CD4-positive, CD25-positive, alpha-beta regulatory T cell (primary cell): ENCODE data around the gene PCAT6. TPM values are rescaled to one million over a fixed set of nuclear protein-coding genes. Genes with fewer than 3 reads are reported as not detected.
"Not testable (repeated sequence)": the region's sequence is repeated elsewhere in the genome, so short reads cannot be mapped to it uniquely, and the experiment has no call there.

Source experiments
- ATAC-seq, 2 donors: fragments of 150-1000 bp; cut with Tn5 transposase; one replicate each; pipeline ENCODE4 v1.10.0; 2021; ENCODE audit warnings: low read depth in 2 of 2, moderate number of reproducible peaks in 2 of 2, moderate library complexity in 1 of 2
- DNase-seq, 3 donors: peaks; one replicate each; pipeline versions ENCODE4 v3.0.0 to v3.0.0-alpha.2; 2012 to 2022; ENCODE audit warnings: mixed read lengths in 1 of 3
- H3K27ac ChIP-seq: one replicate; pipeline ENCODE4 v1.7.0; 2013; ENCODE audit warnings: mild to moderate bottlenecking, low read length; ENCODE audit not compliant: insufficient read depth, poor library complexity, severe bottlenecking
- H3K27me3 ChIP-seq: one replicate; pipeline ENCODE4 v1.7.0; 2013; ENCODE audit warnings: low read length; ENCODE audit not compliant: control insufficient read depth, insufficient read depth
- H3K36me3 ChIP-seq: one replicate; pipeline ENCODE4 v1.7.0; 2013; ENCODE audit warnings: mild to moderate bottlenecking, low read length, moderate library complexity; ENCODE audit not compliant: control insufficient read depth, insufficient read depth
- H3K4me1 ChIP-seq: 2 replicates; pipeline ENCODE4 v1.7.0; 2013; ENCODE audit warnings: mild to moderate bottlenecking, low read length; ENCODE audit not compliant: insufficient read depth, control insufficient read depth, poor library complexity, severe bottlenecking
- H3K4me3 ChIP-seq: one replicate; pipeline ENCODE4 v1.7.0; 2013; ENCODE audit warnings: low read depth, mild to moderate bottlenecking, low read length, moderate library complexity
- H3K9me3 ChIP-seq, 2 experiments: 1 replicate in 1 of 2; 2 replicates in 1 of 2; pipeline ENCODE4 v1.7.0; 2013; ENCODE audit warnings: low read length in 2 of 2, mild to moderate bottlenecking in 1 of 2, moderate library complexity in 1 of 2; ENCODE audit not compliant: control insufficient read depth in 2 of 2
- H3K27ac Mint-ChIP-seq, 3 donors: one replicate each; pipeline ENCODE4 v1.8.0; 2020 to 2022; ENCODE audit warnings: mild to moderate bottlenecking in 3 of 3, mixed read lengths in 3 of 3, moderate library complexity in 2 of 3
- H3K27me3 Mint-ChIP-seq: one replicate; pipeline ENCODE4 v1.8.0; 2022; ENCODE audit warnings: mild to moderate bottlenecking, mixed read lengths
- H3K36me3 Mint-ChIP-seq: one replicate; pipeline ENCODE4 v1.8.0; 2020; ENCODE audit warnings: mixed read lengths
- H3K4me1 Mint-ChIP-seq, 4 donors: one replicate each; pipeline ENCODE4 v1.8.0; 2020 to 2022; ENCODE audit warnings: mixed read lengths in 4 of 4, mild to moderate bottlenecking in 1 of 4
- H3K4me3 Mint-ChIP-seq, 4 donors: one replicate each; pipeline ENCODE4 v1.8.0; 2020 to 2022; ENCODE audit warnings: mild to moderate bottlenecking in 4 of 4, mixed read lengths in 4 of 4, moderate library complexity in 3 of 4
- H3K9me3 Mint-ChIP-seq, 7 donors: one replicate each; pipeline ENCODE4 v1.8.0; 2020 to 2022; ENCODE audit warnings: mixed read lengths in 7 of 7, mild to moderate bottlenecking in 3 of 7, moderate library complexity in 2 of 7
- polyA plus RNA-seq, 4 donors: library from polyadenylated mRNA; unstranded; fragments of 300-500 nt; fragmentation: Illumina TruSeq; gene quantifications; one replicate each; pipeline ENCODE4 v1.2.3, GENCODE V29; 2021
- total RNA-seq: library from RNA; stranded (reverse); gene quantifications from one replicate; pipeline ENCODE4 v1.2.3, GENCODE V29; 2022

Gene PCAT6
- total and polyA plus RNA-seq, 5 donors from 2014 or later, result not detected

- no peaks in the 10 kb centered on the region for H3K36me3 ChIP-seq
- H3K4me1 Mint-ChIP-seq, result peaks cover 32 to 49% (median 35%) of the 10 kb centered on the region in 4 donors
- no peak overlapping the region for H3K27ac ChIP-seq
- H3K9me3 Mint-ChIP-seq, result no peaks in the 10 kb centered on the region
- H3K9me3 ChIP-seq, result no peaks in the 10 kb centered on the region
- H3K36me3 Mint-ChIP-seq, result peaks cover 3% of the 10 kb centered on the region
- ATAC-seq, result no peak
- H3K27me3 ChIP-seq, result no peaks in the 10 kb centered on the region
- H3K4me3 Mint-ChIP-seq, result no peak overlapping the region
- no peaks in the 10 kb centered on the region for H3K27me3 Mint-ChIP-seq
- no peak overlapping the region for H3K27ac Mint-ChIP-seq
- peaks cover under 1% of the 10 kb centered on the region for H3K4me1 ChIP-seq
- no peak for DNase-seq
- no peak overlapping the region for H3K4me3 ChIP-seq
Measured at GRCh38 chr1:202791077-202791747, 19.5 kb upstream of the PCAT6 start.

- Mint-ChIP-seq H3K4me1 (peaks cover 27 to 56% (median 33%) of the 10 kb centered on the region in 4 donors), H3K27me3 (no peaks in the 10 kb centered on the region), H3K4me3 (no peak overlapping the region), H3K36me3 (no peaks in the 10 kb centered on the region), H3K27ac (peak overlapping the region in 1 of 3 donors; percentile 44), H3K9me3 (no peaks in the 10 kb centered on the region)
- Histone ChIP-seq H3K9me3 (no peaks in the 10 kb centered on the region), H3K27me3 (no peaks in the 10 kb centered on the region), H3K4me3 (no peak overlapping the region), H3K36me3 (no peaks in the 10 kb centered on the region), H3K27ac (no peak overlapping the region), H3K4me1 (peaks cover 6% of the 10 kb centered on the region)
- no peak for ATAC-seq
- DNase-seq, result no peak
Measured at GRCh38 chr1:202794051-202794740, 16.6 kb upstream of the PCAT6 start.

DNA sequence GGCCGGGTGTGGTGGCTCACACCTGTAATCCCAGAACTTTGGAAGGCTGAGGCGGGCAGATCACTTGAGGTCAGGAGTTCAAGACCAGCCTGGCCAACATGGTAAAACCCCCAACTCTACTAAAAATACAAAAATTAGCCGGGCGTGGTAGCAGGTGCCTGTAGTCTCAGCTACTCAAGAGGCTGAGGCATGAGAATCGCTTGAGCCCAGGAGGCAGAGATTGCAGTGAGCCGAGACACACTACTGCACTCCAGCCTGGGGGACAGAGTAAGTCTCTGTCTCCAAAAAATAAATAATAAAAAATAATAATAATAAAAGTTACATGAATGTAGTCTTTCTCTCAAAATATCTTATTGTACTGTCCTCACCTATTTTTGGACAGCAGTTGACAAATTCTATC, 15.8 kb upstream of the PCAT6 start:
- not testable (repeated sequence) for H3K4me1 ChIP-seq, H3K36me3 Mint-ChIP-seq, H3K27ac ChIP-seq, ATAC-seq, H3K36me3 ChIP-seq, H3K27me3 Mint-ChIP-seq, H3K27ac Mint-ChIP-seq, H3K4me3 Mint-ChIP-seq, H3K9me3 Mint-ChIP-seq, H3K4me3 ChIP-seq, H3K9me3 ChIP-seq, H3K27me3 ChIP-seq, DNase-seq
- H3K4me1 Mint-ChIP-seq, result peaks cover 27 to 53% (median 33%) of the 10 kb centered on the region in 4 donors

GRCh38 chr1:202796670-202797069, 14.1 kb upstream of the PCAT6 start:
- H3K36me3 Mint-ChIP-seq, result peaks cover 8% of the 10 kb centered on the region
- no peaks in the 10 kb centered on the region for H3K9me3 ChIP-seq
- no peak overlapping the region for H3K4me3 Mint-ChIP-seq
- no peaks in the 10 kb centered on the region for H3K27me3 Mint-ChIP-seq
- no peaks in the 10 kb centered on the region for H3K9me3 Mint-ChIP-seq
- H3K4me1 Mint-ChIP-seq, result peaks cover 27 to 57% (median 33%) of the 10 kb centered on the region in 4 donors
- H3K4me1 ChIP-seq, result peaks cover 7% of the 10 kb centered on the region
- no peaks in the 10 kb centered on the region for H3K36me3 ChIP-seq
- no peaks in the 10 kb centered on the region for H3K27me3 ChIP-seq
- no peak overlapping the region for H3K27ac ChIP-seq
- peak overlapping the region in 2 of 3 donors; percentile 51 to 78 for H3K27ac Mint-ChIP-seq
- H3K4me3 ChIP-seq, result no peak overlapping the region
- no peak for DNase-seq
- ATAC-seq, result no peak

DNA sequence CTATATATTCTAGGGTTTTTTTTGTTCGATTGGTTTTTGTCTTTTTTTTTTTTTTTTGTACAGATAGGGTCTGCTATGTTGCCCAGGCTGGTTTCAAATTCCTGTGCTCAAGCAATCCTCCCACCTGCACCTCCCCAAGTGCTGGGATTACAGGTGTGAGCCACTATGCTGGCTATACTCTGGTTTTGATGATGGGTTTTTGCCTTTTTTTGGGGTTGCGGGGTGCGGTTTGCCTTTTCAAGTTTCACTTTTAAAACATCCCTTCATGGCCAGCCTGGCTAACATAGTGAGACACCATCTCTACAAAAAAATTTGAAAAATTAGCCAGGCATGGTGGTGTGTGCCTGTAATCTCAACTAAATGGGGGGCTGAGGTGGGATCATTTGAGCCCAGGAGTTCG, 12.5 kb upstream of the PCAT6 start:
- no peaks in the 10 kb centered on the region for H3K27me3 Mint-ChIP-seq
- H3K4me3 Mint-ChIP-seq, result peak overlapping the region in 1 of 4 donors; percentile 32
- H3K27ac Mint-ChIP-seq, result peak overlapping the region in 1 of 3 donors; percentile 43
- no peak overlapping the region for H3K4me3 ChIP-seq
- peaks cover 28 to 66% (median 36%) of the 10 kb centered on the region in 4 donors for H3K4me1 Mint-ChIP-seq
- no peaks in the 10 kb centered on the region for H3K9me3 ChIP-seq
- no peak for DNase-seq
- H3K36me3 ChIP-seq, result no peaks in the 10 kb centered on the region
- H3K27me3 ChIP-seq, result no peaks in the 10 kb centered on the region
- H3K9me3 Mint-ChIP-seq, result no peaks in the 10 kb centered on the region
- H3K4me1 ChIP-seq, result peaks cover 16% of the 10 kb centered on the region
- peaks cover 8% of the 10 kb centered on the region for H3K36me3 Mint-ChIP-seq
- H3K27ac ChIP-seq, result no peak overlapping the region
- ATAC-seq, result no peak

DNA sequence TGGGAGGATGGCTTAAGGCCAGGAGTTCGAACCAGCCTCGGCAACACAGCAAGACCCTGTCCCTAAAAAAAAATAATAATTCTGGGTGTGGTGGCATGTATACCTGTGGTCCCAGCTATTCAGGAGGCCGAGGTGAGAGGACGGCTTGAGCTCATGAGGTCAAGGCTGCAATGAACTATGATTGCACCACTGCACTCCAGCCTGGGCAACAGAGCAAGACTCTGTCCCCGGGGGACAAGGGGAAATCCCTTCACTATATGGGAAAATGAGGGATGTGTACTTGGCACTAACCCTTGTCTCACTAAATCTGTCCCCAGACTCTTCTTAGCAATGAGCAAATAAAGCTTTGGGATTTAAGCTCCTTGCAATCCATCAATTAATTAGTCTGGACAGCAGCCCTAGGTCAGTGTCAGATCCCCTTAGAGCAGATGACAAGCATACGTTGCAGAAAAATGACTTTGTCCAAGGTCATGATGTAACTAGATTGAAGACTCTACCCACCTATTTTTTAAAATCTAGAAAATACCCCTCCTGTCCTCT, 11.9 kb upstream of the PCAT6 start:
- Histone ChIP-seq H3K27me3 (no peaks in the 10 kb centered on the region), H3K9me3 (no peaks in the 10 kb centered on the region), H3K36me3 (no peaks in the 10 kb centered on the region), H3K27ac (no peak overlapping the region), H3K4me1 (peaks cover 16% of the 10 kb centered on the region), H3K4me3 (no peak overlapping the region)
- no peak overlapping the region for H3K27ac Mint-ChIP-seq
- no peak overlapping the region for H3K4me3 Mint-ChIP-seq
- H3K27me3 Mint-ChIP-seq, result no peaks in the 10 kb centered on the region
- H3K36me3 Mint-ChIP-seq, result peaks cover 8% of the 10 kb centered on the region
- DNase-seq (no peak), ATAC-seq (no peak)
- H3K9me3 Mint-ChIP-seq, result no peaks in the 10 kb centered on the region
- peaks cover 25 to 69% (median 36%) of the 10 kb centered on the region in 4 donors for H3K4me1 Mint-ChIP-seq

GRCh38 chr1:202800742-202801141, 10.0 kb upstream of the PCAT6 start:
- no peaks in the 10 kb centered on the region for H3K36me3 ChIP-seq
- H3K4me1 Mint-ChIP-seq, result peaks cover 21 to 77% (median 45%) of the 10 kb centered on the region in 4 donors
- peaks cover 8% of the 10 kb centered on the region for H3K36me3 Mint-ChIP-seq

More at GRCh38 chr1:202800742-202801141, 10.0 kb upstream of the PCAT6 start:
- DNase-seq (no peak), ATAC-seq (no peak)
- H3K4me1 ChIP-seq, result peaks cover 19% of the 10 kb centered on the region
- H3K9me3 ChIP-seq, result no peaks in the 10 kb centered on the region
- Mint-ChIP-seq H3K27me3 (no peaks in the 10 kb centered on the region), H3K9me3 (no peaks in the 10 kb centered on the region), H3K27ac (peak overlapping the region in 1 of 3 donors; percentile 72), H3K4me3 (no peak overlapping the region)
- H3K4me3 ChIP-seq, result no peak overlapping the region
- no peak overlapping the region for H3K27ac ChIP-seq
- no peaks in the 10 kb centered on the region for H3K27me3 ChIP-seq
